Middle frontal gyrus (tissue), 1 donor: ENCODE measurements around the gene SCO2.
"Not testable (repeated sequence)": the region's sequence is repeated elsewhere in the genome, so short reads cannot be mapped to it uniquely, and the experiment has no call there.

Experiments used
- DNase-seq: peaks from one replicate; pipeline ENCODE4 v3.0.0-alpha.2; 2015; ENCODE audit warnings: low spot score; ENCODE audit errors: extremely low spot score

SCO2 gene

GRCh38 chr22:50522208-50522805 is 3.1 kb downstream of the SCO2 start:
- DNase-seq, result no peak

GRCh38 chr22:50521710-50522109 is 3.7 kb downstream of the SCO2 start:
- no peak for DNase-seq

GRCh38 chr22:50520826-50521453 is 4.5 kb downstream of the SCO2 start:
- DNase-seq, result no peak

- not testable (repeated sequence) for DNase-seq
Observed at GRCh38 chr22:50520184-50520583, 5.2 kb downstream of the SCO2 start.

GRCh38 chr22:50519151-50519550 is 6.2 kb downstream of the SCO2 start:
- DNase-seq, result no peak

GRCh38 chr22:50518606-50519005 is 6.8 kb downstream of the SCO2 start:
- DNase-seq, result no peak

GRCh38 chr22:50517495-50518260 is 7.7 kb downstream of the SCO2 start:
- DNase-seq, result no peak

GRCh38 chr22:50516891-50517290 is 8.5 kb downstream of the SCO2 start:
- no peak for DNase-seq

GRCh38 chr22:50516068-50516467 is 9.3 kb downstream of the SCO2 start:
- DNase-seq, result no peak

GRCh38 chr22:50513175-50513574 is 12.2 kb downstream of the SCO2 start:
- DNase-seq, result no peak

GRCh38 chr22:50508897-50509296 is 16.5 kb downstream of the SCO2 start:
- no peak for DNase-seq

- peak; percentile 94 for DNase-seq
Observed at GRCh38 chr22:50507991-50508884, 17.2 kb downstream of the SCO2 start, which contains the start of gene NCAPH2. TSS of gene NCAPH2 (plus strand) at chr22:50508224. CDS start at chr22:50508338, 114 bp downstream.

GRCh38 chr22:50507421-50507990 is 17.9 kb downstream of the SCO2 start, which contains the start of gene LMF2:
TSS of gene LMF2 (minus strand) at chr22:50507702. CDS start at chr22:50507675, 27 bp downstream.
- DNase-seq, result peak; percentile 63

GRCh38 chr22:50506611-50507420 is 18.6 kb downstream of the SCO2 start:
- DNase-seq, result no peak

- DNase-seq, result no peak
Observed at GRCh38 chr22:50505776-50506610, 19.4 kb downstream of the SCO2 start.

- DNase-seq, result no peak
Observed at GRCh38 chr22:50505276-50505775, 20.1 kb downstream of the SCO2 start.

- no peak for DNase-seq
Observed at GRCh38 chr22:50504369-50505211, 20.8 kb downstream of the SCO2 start.
